HFF-Myc (cell line): Measurements from ENCODE around the gene BRINP2.
A peak's percentile ranks its signal among the peaks of the same experiment; 100 is the strongest.

Experiments
- DNase-seq: peaks from one replicate; pipeline ENCODE4 v3.0.0-alpha.2; 2011; ENCODE audit warnings: low read depth; ENCODE audit errors: extremely low read depth
- H3K4me3 ChIP-seq: replicated peaks from 2 replicates; pipeline ENCODE4 v1.5.1; 2011; ENCODE audit warnings: low read depth, mild to moderate bottlenecking, control low read depth, low read length
- TF ChIP-seq, protein P1 (sequence below): IDR thresholded peaks from 2 replicates; pipeline ENCODE4 v1.5.1; 2012; ENCODE audit warnings: mild to moderate bottlenecking, low read depth, low read length, control low read depth; ENCODE audit errors: missing control alignments

BRINP2 gene, protein sequence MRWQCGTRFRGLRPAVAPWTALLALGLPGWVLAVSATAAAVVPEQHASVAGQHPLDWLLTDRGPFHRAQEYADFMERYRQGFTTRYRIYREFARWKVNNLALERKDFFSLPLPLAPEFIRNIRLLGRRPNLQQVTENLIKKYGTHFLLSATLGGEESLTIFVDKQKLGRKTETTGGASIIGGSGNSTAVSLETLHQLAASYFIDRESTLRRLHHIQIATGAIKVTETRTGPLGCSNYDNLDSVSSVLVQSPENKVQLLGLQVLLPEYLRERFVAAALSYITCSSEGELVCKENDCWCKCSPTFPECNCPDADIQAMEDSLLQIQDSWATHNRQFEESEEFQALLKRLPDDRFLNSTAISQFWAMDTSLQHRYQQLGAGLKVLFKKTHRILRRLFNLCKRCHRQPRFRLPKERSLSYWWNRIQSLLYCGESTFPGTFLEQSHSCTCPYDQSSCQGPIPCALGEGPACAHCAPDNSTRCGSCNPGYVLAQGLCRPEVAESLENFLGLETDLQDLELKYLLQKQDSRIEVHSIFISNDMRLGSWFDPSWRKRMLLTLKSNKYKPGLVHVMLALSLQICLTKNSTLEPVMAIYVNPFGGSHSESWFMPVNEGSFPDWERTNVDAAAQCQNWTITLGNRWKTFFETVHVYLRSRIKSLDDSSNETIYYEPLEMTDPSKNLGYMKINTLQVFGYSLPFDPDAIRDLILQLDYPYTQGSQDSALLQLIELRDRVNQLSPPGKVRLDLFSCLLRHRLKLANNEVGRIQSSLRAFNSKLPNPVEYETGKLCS

DNA sequence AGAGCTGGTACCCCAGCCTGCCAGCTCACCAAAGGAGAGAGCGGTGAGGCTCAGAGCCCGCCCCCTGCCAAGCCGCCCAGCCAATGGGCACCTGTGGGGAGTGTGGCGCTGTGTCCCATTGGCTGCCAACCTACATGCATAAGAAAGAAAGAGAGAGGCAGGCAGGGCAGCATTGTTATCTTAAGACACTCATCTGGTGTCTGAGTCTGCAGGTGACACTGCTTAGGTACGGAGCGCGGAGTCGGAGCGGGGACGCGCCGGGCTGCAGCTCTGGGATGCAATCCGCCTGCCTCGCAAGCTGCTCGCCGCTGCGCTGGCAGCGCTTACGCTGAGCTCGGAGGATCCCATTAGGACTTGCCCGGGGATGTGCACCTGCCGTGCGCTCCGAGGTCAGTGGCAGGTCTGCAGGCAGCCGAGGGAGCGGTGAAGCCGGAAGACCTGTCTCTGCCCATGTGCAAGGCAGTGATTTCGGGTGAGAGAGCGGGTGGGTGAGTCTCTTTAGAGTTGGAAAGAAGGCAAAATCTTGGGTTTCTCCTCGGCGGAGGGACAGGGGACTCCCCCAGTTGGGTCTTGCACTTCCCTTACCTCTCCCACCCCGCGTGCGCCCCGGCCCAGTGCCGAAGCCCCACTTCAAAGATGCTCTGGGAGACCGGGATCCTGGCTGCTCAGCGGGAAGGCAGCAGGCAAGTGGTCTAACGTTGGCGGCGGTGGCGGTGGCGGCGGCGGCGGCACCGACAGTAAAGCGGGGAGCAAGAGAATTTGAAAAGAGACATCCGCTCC, at the start of gene BRINP2:
Gene BRINP2 (plus strand): TSS at position 203 of the 780 bp plus-strand sequence. CDS start 58,919 bp downstream, outside the sequence.
- DNase-seq: no peak
- H3K4me3 ChIP-seq: peak within 1 kb of the TSS; percentile 24

DNA sequence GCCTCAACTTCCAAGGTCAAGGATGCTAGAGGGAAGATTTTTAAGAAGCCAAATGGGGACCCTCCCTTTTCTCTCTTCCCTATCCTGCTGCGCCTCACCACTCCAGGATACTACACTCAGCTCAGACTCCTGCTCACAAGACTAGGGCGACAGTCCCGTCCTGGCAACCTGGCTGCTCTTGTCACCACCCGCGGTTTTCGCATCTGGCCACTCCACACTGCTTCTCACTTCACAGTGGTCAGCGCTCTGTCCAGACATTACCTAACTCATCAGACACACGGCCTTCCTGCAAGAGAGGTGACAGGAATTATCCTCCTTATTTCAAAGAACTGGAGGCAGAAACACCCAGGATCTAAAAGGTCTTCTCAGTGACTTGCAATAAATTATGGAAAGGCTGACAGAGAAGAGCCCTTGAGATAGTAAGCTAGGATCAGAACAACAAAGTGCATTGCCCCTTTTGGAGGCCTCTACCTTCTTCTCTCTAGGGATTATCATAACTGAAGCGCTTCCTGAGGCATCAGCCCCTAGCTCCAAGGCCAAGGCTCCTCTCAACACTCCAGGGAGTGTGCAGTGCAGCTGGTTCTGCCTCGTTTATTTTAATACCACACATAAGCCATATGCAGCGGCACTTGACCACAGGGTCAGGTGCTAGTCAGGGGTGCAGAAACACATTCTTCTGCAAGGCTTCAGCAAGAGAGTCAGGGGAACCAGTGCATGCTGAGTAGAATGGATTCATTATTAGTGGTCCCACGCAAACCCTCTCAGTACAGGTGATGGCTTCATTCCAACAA, 48.1 kb upstream of the BRINP2 start:
- TF ChIP-seq, protein P1, sequence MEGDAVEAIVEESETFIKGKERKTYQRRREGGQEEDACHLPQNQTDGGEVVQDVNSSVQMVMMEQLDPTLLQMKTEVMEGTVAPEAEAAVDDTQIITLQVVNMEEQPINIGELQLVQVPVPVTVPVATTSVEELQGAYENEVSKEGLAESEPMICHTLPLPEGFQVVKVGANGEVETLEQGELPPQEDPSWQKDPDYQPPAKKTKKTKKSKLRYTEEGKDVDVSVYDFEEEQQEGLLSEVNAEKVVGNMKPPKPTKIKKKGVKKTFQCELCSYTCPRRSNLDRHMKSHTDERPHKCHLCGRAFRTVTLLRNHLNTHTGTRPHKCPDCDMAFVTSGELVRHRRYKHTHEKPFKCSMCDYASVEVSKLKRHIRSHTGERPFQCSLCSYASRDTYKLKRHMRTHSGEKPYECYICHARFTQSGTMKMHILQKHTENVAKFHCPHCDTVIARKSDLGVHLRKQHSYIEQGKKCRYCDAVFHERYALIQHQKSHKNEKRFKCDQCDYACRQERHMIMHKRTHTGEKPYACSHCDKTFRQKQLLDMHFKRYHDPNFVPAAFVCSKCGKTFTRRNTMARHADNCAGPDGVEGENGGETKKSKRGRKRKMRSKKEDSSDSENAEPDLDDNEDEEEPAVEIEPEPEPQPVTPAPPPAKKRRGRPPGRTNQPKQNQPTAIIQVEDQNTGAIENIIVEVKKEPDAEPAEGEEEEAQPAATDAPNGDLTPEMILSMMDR: no peak
- H3K4me3 ChIP-seq: no peak overlapping the region
- DNase-seq: no peak

More for the DNA sequence above, at the start of gene BRINP2:
- TF ChIP-seq, protein P1: no peak

DNA sequence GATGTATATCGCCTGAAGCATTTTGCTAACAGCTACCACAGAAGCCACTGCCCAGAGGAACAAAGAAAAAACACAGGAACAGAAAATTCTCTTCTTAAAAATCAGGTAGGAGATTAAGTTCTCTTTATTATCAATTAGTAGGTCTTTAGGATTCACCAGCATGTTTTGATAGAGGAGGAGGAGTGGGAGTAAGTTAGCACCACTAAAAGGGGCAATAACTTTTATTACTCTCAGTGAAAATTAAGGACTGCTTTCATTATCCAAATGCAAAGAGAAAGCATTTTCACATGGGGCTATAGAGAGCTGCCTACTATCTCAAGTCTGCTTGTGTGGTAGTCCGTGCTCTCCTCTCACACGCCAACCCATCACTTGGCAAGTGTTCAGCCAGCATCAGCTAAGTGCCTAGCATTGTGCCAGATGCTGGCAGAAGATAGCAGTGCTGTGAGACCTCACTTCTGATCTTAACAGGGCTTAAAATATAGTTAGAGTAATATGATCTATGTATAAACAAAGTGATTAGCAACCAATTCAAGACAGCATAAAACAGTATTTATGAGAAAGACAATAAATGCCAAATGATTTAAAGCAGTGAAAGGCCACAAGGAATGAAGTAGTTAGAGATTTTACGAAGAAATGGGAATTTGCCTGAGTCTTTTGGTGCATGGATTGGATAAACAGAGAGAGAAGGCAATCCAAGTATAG, 46.0 kb upstream of the BRINP2 start:
- TF ChIP-seq, protein P1: no peak
- H3K4me3 ChIP-seq: no peak overlapping the region

DNA sequence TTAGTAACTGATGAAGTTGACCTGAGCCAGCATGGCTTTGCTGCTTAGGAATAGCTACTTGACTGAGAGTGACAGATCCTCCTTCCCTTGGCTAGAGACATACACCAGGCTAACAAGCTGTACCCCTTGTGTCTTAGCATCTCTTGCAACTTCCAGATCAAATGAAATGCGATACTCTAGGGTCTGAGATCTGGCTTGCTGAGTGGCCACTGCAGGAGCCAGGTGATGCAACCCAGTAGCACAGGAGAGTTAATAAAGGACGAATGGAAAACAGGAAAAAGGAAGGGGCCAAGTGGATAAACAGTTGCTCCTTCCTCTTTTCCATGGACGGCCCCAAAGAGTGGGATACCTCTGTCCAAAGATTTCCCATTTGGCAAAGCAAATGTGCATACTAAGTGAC, 44.5 kb upstream of the BRINP2 start:
- TF ChIP-seq, protein P1: no peak
- DNase-seq: no peak
- no peak overlapping the region for H3K4me3 ChIP-seq

More for the DNA sequence above, 46.0 kb upstream of the BRINP2 start:
- DNase-seq: no peak

DNA sequence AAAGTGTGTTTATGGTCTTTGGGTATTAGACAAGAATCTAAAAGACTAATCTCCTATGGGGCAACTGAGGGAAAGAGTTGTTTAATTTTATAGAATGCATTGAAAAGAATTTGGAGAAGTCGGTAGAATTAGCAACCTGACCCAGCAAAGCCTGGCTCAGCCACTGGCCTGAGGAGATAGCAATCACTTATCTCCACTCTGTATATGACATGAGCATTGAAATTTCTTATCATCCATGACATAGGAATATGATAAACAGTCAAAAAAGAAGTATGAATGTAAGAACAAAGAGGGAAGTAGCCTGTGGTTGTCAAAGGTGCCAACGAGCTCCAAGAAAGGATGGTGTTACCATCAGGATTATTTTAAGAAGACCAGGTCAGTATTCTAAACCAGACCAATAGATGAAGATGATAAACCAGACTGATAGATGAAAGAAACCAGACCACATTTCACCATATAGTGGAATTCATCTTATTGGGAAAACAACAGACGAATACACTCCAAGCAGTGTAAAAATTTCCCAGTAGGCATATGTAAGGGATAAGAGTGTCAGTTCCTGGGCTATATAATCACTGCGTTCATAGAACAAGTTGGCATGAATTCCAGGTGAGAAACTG, 42.0 kb upstream of the BRINP2 start:
- no peak overlapping the region for H3K4me3 ChIP-seq
- no peak for DNase-seq
- TF ChIP-seq, protein P1: no peak
